Panc1 (cell line): ENCODE measurements around the gene CD9.

Experiments used
- CTCF ChIP-seq: fragments of 450-650 bp; IDR thresholded peaks from 2 replicates; pipeline ENCODE4 v1.5.1; 2017; ENCODE audit warnings: mild to moderate bottlenecking
- POLR2AphosphoS5 ChIP-seq: IDR thresholded peaks from 2 replicates; pipeline ENCODE4 v1.6.1; 2012; ENCODE audit warnings: mild to moderate bottlenecking, low read depth, low read length, moderate library complexity
- REST ChIP-seq, 2 experiments: IDR thresholded peaks; 2 replicates each; pipeline ENCODE4 v1.6.1; 2011 to 2012; ENCODE audit warnings: low read depth in 2 of 2, control low read depth in 1 of 2, low read length in 1 of 2, mild to moderate bottlenecking in 1 of 2, moderate library complexity in 1 of 2; ENCODE audit not compliant: insufficient read depth in 1 of 2
- SIN3A ChIP-seq: IDR thresholded peaks from 2 replicates; pipeline ENCODE4 v1.6.1; 2012; ENCODE audit warnings: low read depth, mild to moderate bottlenecking, low read length, moderate library complexity, borderline replicate concordance; ENCODE audit not compliant: insufficient read depth
- TCF7L2 ChIP-seq: IDR thresholded peaks from 2 replicates; pipeline ENCODE4 v1.6.1; 2011; ENCODE audit warnings: mild to moderate bottlenecking, low read depth, low read length, inconsistent platforms

- TF ChIP-seq CTCF (no peak), REST (IDR thresholded peaks at IDR 0.05; ENCODE audit: insufficient read depth in 1 of 2, low read depth in 2 of 2, low read length in 1 of 2) (no peak), SIN3A (no peak), POLR2AphosphoS5 (no peak), TCF7L2 (no peak)
These were observed 34.0 kb downstream of the CD9 start for GRCh38 chr12:6234214-6234613.
